ENCODE data around the gene KCNC1.

Gene KCNC1

GRCh38 chr11:17755891-17756290 is 21.3 kb downstream of the KCNC1 start:
- no peak for DNase-seq (ENCODE audit: low spot score)

- no peak for DNase-seq (ENCODE audit: low spot score)
Measured at GRCh38 chr11:17760102-17761029, 25.8 kb downstream of the KCNC1 start.

- DNase-seq (ENCODE audit: low spot score), result no peak
Measured at GRCh38 chr11:17762309-17762974, 27.9 kb downstream of the KCNC1 start.

- no peak for DNase-seq (ENCODE audit: low spot score)
Measured at GRCh38 chr11:17763244-17763643, 28.7 kb downstream of the KCNC1 start.

GRCh38 chr11:17763703-17764102 is 29.1 kb downstream of the KCNC1 start:
- no peak for DNase-seq (ENCODE audit: low spot score)

GRCh38 chr11:17764446-17765218 is 30.1 kb downstream of the KCNC1 start:
- no peak for DNase-seq (ENCODE audit: low spot score)

GRCh38 chr11:17765356-17766072 is 30.9 kb downstream of the KCNC1 start:
- no peak for DNase-seq (ENCODE audit: low spot score)

GRCh38 chr11:17766073-17766359 is 31.4 kb downstream of the KCNC1 start:
- no peak for DNase-seq (ENCODE audit: low spot score)

- no peak for DNase-seq (ENCODE audit: low spot score)
Measured at GRCh38 chr11:17766590-17766989, 32.0 kb downstream of the KCNC1 start.

GRCh38 chr11:17767301-17767885 is 32.8 kb downstream of the KCNC1 start:
- no peak for DNase-seq (ENCODE audit: low spot score)

GRCh38 chr11:17767914-17768313 is 33.3 kb downstream of the KCNC1 start:
- DNase-seq (ENCODE audit: low spot score), result no peak

- DNase-seq (ENCODE audit: low spot score), result no peak
Measured at GRCh38 chr11:17768547-17768946, 34.0 kb downstream of the KCNC1 start.

- no peak for DNase-seq (ENCODE audit: low spot score)
Measured at GRCh38 chr11:17769218-17769617, 34.6 kb downstream of the KCNC1 start.

GRCh38 chr11:17770048-17770652 is 35.6 kb downstream of the KCNC1 start:
- DNase-seq (ENCODE audit: low spot score), result no peak

- no peak for DNase-seq (ENCODE audit: low spot score)
Measured at GRCh38 chr11:17770917-17771316, 36.3 kb downstream of the KCNC1 start.

GRCh38 chr11:17771415-17771814 is 36.8 kb downstream of the KCNC1 start:
- DNase-seq (ENCODE audit: low spot score), result no peak

- DNase-seq (ENCODE audit: low spot score), result no peak
Measured at GRCh38 chr11:17771841-17772401, 37.3 kb downstream of the KCNC1 start.

- DNase-seq (ENCODE audit: low spot score), result no peak
Measured at GRCh38 chr11:17772704-17773600, 38.4 kb downstream of the KCNC1 start.

- no peak for DNase-seq (ENCODE audit: low spot score)
Measured at GRCh38 chr11:17773674-17774073, 39.1 kb downstream of the KCNC1 start.

Measured in left forelimb (tissue), 1 donor.